Dermis blood vessel endothelial cell (primary cell): ENCODE measurements around the gene PIGC. TPM values are rescaled to one million over a fixed set of nuclear protein-coding genes. Genes with fewer than 3 reads are reported as not detected.
A peak's percentile ranks its signal among the peaks of the same experiment; 100 is the strongest.

Experiments
- DNase-seq: peaks from one replicate; pipeline ENCODE4 v3.0.0; 2010
- total RNA-seq: library from RNA; depleted of rRNA; stranded (reverse); fragments of >200 nt; gene quantifications from 2 replicates; pipeline ENCODE4 v1.2.3, GENCODE V29; 2014

PIGC gene
- total RNA-seq, 1 donor from 2014 or later, result 17.9 TPM

DNA sequence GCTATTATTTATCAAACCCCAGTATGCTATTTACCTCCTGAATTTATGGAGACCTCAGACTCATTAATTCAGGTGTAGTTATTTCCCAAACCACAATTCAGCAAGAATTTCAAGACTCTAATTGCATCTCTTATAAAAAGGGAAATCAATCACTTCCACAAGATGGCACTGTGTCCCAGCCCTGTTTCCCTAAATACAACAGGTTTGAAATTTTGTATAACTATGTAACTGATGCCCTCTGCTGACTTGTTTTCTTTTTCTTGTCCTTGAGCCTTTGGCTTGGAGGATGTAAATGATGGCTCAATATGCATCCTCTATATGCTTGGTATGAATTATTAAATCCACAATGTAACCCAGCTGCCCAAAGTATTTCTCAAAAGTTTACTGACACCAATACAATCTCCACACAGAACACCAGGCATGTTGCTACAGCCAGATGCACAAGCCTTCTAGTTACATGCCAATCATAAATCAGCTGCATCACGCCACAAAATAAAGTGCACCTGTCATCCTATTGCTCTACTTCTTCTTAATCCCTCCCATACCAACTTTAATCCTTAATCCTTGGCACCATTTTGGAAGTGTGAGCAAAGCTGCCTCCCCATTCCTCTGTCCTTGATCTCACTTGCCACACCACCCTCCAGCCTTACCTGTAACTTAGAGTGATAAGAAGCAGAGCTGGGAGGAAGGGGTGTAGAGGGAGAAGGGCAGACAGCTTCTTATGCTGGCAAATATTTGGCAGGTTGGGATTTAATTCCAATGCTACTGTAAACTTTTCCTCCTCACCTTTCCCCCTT, 14.3 kb downstream of the PIGC start:
- peak; percentile 83 for DNase-seq

DNA sequence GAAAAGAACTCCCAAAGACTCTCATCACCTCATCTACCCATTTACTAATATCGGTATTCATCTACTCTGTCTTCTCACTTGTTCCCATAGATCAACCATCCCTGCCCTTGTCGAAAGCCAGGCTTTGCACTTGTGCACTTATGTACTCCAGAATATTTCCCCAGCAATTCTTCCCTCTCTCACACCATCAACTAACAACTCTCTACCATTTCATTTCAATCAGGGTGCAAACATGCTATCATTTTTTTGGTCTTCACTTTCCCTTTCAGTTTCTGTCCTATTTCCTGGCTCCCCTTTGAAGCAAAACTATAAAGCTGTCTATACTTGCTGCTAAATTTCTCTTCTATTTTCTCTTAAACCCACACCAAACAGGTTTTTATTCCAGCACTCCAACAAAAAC, 16.7 kb downstream of the PIGC start:
- no peak for DNase-seq

DNA sequence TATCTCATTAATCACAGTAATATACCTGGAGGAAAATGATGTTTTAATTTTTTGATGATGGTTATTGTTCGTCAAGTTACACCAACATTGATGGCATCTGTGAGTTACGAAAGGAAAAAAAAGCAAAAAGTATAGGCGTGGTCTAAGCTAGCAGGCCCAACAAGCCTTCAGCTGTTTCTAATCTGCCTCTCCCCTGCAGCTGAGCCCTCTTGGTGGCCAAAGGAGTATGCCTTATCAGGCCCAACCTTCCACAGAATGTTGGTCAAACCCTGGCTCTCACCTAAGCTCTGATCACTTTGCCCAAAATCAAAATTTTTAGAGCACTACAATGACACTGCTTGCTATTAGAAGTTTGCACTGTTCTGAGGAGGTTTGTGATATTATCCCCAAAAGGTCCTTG, 18.5 kb downstream of the PIGC start:
- DNase-seq, result no peak

DNA sequence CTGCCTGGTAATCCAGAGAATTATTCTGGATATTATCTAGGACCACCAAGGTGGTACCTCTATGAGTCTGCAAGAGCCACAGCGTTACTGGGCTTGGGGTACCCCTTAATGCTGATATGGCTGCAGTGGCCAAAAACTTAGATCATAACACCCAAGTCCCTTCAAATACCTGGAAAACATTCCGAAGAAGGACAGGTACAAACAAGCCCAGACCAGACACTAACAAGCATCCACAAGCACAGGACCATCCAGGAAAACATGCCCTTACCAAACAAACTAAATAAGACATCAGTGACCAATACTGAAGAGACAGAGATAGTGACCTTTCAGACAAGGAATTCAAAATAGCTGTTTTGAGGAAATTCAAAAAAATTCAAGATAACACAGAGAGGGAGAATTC, 20.5 kb downstream of the PIGC start:
- no peak for DNase-seq

DNA sequence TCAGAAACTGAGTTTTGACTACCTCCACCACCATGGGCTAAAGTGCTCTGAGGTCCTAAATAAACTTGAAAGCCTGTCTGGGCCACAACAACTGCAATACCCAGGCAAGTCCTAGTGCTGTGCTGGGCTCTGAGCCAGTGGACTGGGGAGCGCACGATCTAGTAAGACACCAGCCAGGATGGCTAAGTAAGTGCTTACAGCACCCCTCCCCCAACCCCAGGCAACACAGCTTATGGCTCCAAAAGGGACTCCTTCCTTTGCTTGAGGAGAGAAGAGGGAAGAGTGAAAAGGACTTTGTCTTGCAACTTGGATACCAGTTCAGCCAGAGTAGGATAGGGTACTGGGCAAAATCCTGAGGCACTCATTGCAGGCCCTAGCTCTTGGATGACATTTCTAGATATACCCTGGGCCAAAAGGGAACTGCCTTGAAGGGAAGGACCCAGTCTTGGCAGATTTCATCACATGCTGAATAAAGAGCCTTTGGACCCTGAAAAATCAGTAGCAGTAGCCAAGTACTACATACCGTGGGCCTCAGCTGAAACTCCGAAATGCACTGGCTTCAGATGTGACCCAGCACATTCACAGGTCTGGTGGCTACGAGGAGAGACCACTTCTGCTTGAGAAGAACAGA, 21.8 kb downstream of the PIGC start:
- DNase-seq, result no peak

DNA sequence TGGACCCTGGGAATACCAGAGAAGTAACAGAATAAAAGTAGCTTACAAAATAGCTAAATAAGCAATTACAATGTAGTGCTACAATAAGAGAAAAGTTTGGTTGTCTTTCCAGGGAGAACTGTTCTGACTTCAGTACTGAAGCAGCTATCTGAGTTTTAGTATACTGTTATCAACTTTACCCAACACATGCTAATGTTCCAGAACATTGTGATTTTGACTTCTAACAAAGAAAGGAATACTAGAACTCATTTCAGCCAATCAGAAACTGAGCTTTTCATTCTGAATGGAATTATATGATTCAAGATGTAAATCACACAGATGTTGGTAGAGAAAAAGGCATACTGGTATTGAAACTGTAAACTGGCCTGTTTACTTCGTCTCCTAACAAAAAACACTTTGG, 23.5 kb downstream of the PIGC start, which contains the start of gene C1orf105:
TSS of gene C1orf105 (plus strand) at position 301 of the 400 bp plus-strand sequence. CDS start 201 bp downstream, outside the sequence.
- DNase-seq, result no peak

DNA sequence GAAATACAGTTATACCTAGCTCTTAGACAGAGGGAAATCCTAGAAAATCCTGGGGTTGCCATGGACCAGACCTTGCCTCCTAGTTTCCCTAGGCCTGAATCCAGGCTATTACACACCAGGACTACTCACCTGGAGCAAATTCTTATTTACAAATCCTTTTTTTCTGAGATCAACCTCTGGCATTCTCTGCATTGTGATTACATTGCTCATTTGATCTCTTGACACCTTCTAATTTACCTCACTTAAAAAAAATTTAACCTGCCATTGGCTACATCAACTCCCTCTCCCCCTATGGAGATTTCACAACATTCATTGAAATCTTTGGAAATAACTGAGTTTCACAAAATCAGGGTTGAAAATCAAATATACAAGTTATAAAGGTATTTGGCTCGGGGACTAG, 26.3 kb downstream of the PIGC start:
- no peak for DNase-seq

DNA sequence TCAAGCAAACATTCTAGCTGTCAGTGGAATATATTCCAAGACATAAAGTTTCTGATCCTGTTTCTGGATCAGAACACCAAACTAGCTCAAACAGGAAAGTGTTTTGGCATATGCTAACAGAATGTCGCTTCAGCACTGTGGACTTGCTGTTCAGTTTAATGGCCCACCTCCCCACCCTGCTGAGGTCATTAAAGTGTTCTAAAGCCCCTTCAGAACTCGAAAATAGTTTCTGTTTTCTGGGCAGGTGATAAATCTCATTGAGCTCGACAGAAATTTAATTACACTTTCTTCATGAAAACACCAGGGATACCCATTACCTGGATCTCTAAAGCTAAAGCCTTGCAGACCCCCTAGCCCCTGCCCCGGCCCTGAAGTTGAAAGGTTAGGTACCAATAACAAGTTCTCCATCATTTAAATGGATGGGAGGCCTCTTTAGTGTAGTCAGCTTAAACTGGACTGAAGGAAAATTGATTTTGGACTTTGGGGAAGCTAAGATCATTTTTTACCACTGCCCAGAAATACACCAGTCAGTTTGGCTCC, 27.3 kb downstream of the PIGC start:
- no peak for DNase-seq

DNA sequence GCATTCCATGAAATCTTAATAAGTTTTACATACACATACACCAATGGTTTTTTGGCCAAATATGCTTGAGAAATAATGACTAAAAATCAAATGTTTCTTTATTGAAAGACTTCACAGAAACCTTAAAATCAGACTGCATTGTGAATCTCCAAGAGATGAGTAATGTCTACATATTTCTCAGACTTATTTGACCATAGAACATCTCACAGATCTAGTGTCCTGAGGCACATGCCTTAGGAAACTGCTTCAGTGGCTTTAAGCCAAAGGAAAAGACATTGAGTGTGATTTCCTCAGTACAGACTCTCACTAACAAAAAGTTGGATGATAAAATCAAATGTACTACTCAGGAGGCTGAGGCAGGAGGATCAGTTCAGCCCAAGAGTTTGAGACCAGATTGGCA, 29.5 kb downstream of the PIGC start:
- no peak for DNase-seq

DNA sequence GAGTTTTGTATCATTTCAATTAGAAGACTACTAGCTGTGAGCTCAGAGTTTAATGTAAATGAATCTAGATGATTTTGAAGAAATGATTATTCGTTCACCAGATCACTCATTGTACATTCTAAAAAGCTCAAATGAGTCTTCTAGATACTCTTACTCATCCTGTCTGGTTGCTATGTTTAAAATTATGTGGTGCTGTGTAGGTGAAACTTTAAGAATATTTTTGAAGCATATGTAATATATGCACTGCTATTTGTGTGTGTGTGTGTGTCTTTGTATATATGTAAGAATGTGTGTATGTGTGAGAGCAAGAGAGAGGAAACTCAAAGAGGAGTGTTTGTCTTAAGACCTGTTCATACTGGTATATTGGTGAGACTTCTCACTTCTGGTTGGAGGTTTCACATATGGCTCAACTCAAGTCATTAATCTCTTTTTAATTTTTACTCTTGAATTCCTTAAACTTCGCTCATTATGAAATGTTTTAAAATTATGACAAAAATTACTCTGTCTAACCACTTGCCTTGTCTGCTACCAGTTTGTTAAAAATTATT, 32.0 kb downstream of the PIGC start:
- DNase-seq, result no peak

DNA sequence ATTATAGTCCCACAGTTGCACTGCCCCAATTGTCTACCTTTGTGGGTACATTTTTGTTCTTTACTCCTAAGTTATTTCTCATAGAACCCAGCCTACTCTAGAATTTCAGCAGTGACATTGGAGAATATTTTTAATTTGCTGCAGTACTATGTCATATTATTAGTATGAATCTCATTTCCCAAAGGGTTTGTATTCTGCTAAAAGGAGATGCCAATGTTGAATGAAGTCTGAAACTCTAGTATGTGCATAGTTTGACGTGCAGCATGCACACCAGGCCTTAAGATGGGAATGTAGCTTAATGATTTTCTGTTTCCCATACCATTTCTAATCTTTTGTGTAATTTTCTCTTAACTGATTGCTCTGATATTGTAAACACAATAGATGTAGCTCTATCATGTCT, 33.8 kb downstream of the PIGC start:
- no peak for DNase-seq

DNA sequence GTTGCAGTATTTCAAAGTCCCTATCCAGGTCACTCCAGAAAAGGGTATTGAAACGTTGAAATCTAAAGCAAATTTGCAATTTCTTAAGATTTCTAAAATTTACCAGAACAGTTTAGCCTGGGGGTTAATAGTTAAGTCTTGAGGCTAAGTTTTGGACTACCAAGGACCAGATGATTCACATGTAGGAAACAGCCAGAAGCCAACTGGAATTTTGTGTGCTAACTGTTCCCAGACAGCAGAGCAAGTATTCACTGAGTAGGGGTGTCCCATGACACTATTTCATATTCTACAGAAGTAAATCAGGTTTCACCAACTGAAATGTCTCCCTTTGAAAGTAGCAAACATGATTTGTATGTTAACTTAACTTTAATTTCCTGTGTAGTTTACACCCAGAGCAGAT, 34.9 kb downstream of the PIGC start:
- no peak for DNase-seq

DNA sequence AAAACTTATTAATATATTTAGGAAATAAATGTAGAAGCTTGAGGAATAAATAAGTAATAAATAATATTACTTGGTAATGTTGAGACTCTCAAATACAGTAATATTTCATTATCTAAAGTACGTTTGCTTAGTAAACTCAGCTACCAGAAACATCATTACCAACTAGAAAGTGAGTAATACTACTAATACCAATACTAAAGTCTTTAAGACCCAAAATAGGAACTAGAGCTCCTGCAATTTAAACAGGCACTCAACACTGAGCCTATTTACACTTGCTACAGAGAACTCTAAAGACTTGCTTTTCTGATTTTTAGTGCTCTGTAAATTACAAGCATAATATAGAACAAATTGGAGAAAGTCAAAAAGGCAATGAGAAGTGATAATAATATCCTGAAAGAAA, 36.9 kb downstream of the PIGC start:
- no peak for DNase-seq

DNA sequence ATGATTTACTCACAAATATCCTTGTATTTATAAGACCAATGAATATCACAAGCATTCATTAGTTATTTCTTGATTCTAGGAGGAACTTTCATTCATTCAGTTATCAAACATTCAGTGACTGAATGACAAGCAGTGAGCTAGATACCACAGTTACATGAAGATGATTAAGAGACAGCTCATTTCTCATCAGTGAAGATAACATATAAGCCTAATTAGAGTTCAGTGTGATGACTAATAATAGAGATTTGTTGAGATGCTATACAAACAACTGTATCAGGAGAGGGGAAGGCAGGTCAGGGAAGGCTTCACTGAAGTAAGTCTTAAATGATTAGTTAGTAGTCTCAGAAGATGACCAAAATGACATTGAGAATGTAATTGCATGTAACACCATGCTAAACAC, 38.0 kb downstream of the PIGC start:
- no peak for DNase-seq

DNA sequence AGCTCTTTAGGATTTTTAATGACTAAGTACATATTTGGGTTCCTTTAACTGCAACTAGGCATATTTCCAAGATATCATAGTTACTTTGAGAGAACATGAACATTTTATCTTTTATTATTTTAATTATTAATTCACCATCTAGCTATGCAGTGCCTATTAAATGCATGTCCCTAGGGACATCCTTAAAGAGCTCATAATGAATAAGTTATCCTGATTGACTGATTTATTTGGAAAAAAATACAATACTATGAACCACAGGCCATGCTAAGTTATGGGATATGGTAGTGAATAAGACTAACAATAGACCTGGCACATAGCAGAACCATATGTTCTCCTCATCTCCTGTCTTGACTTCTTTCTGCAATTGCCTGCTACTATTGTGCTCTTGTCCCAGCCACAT, 39.7 kb downstream of the PIGC start:
- DNase-seq, result no peak

DNA sequence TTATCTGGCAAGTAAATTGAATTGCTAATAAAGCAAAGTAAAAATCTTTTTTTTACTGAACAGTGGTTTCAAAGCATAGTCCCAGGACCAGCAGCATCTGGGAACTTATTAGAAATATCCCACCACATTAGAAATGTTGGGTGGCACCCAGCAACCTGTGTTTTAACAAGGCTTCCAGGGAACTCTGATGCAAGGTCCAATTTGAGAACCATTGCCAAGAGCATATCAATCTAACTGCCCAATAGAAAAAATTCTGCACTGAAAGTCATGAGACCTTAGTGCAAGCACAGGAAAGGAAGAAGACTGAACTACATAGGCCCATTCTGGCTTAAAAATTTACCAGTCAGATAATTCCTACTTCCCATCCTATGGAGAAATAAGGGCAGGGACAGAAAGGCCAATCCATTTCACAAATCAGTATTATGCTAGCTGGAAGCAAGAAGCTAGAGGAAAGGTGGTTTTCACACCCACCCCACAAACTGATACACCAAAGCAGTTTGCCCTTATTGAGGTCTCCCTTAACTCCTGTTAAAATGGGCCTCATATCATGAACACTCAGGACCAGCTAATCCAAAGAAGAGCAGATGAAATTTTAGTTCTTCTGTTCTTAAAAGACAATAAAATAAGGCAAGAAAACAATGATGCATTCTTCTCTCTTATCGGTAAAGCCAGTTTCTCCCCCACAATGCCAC, 40.8 kb downstream of the PIGC start:
- DNase-seq, result no peak

DNA sequence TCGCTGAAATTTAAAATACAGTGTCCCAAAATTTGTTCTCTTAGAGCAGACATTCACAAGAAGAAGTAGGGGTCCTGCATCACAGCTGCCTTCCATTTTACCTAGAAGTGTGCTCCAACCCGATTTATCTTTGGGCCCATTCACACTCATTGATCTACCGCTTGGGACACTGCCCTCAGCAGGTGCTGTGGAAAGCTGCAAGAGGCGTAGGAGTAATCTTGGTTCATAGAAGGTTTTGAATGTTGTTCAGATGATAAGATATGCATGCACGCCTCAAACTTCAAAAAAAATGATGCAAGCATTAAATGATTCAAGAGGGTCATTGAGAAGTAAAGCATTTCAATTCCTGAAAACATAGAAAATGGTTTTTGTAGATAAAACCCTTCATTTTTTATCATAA, 42.0 kb downstream of the PIGC start:
- no peak for DNase-seq

DNA sequence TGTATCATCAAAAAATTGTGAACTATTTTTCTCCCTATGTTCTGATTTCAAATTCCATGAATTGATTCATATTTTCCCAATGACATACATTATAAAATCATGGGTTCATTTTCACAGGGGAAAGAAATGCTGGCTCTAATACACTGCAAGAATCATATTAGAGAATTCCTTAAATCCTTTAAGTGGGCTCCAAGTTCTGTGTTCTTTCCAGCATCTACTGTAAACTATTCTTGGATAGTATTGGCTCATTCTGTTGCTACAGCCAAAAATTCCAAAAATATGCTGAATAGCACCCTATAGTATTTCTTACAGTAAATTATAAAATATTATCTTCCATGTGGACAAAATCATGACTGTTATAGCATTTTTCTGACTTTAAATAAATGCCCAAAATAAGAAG, 42.4 kb downstream of the PIGC start:
- no peak for DNase-seq

DNA sequence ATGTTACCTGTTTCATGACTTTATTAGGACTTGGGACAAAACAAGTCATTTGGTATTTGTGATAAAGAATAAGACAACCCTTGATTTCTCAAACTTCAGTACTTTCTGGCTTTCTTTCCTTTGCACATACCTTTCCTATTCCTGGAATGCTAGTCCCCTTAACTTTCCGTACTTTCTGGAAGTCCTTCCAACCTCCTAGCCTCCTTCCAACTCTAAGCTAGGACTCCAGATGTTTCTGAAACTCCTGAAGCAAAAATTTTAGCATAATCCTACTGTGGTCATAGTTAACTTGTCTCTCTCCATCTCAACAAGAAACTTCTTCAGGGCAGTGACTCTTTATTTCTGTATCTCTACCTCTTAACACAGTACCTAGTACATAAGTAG, 43.2 kb downstream of the PIGC start:
- no peak for DNase-seq

DNA sequence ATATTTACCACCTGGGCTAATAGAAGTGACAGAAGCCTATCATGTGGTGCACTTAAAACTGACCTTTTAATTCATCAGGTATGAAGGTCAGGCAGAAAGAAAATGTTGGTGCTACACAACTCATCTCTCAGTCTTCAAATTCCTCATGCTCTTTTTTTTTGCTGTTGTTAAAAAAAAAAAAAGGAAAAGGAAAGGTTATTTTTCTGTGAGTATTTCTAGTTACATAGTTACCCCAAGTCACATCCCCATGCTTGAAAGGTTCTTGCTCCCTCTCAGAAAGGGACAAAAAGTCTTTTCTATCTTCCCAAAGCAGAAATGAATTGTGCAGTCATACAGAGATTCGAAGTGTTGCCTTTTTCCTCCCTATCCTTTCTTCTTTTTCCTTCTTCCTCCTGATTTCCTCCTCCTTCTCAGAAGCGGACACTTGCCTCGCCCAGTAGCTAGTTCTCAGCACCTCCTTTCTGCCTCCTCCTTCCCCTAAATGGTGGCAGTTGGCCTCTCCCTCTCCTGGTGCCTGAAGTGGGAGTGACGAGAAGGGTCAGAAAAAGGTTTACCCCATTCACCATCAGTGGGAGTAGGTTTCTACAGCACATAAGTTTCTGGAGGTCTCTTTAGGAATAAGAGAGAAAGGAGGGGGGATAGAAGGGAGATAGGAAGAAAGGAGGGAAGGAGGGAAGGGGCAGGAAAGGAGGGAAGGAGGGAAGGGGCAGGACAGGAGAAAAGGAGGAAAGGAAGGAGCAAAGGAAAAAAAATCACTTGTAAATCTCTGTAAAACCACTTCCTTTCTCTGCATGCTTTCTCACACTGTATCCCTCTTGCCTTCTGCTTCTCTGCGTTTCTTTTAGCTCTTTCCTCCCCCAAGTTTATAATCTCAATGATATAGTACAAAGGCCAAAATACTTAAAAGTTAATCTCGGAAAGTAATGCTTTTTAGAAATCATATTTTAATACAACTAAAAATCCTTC, 43.8 kb downstream of the PIGC start:
- no peak for DNase-seq

DNA sequence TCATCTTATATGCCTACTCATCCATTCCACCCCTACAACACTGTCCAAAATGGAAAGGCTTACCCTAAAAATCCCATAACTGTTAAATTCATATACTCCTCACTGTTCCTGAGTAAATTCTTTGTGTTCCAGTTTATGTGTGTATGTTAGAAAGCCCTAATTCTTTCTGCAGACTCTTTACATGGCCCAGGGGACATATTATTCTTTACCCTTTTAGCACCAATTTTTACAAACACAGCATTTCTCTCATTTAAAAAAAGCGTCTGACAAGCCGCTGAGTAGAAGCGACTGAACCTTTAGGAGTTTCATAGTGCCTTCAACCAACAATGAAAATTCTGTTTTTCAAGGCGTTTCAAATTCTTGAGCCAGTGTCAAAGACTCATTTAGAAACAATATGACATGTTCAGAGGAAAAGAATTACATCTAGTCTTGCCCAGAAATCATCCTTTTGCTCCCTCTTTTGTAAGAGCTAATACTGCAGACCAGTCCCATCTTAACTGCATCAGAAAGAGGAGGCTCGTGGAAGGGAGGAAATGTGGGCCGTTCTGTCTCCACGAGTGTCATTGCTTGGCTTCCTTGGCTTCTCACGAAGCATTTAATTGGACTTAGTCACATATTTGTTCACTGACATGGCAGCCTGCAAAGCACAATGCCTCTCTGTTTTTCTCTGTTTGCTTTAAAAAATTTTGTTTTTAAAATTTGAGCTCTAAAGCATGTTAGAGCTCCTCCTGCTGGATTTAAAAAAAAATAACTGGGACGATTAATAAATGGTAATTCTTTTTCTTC, 44.7 kb downstream of the PIGC start:
- peak; percentile 80 for DNase-seq
